H54 (cell line): ENCODE data around the gene PDE6B.
A peak's percentile ranks its signal among the peaks of the same experiment; 100 is the strongest.
"Not testable (repeated sequence)": the region's sequence is repeated elsewhere in the genome, so short reads cannot be mapped to it uniquely, and the experiment has no call there.

Source experiments
- DNase-seq: peaks from one replicate; pipeline ENCODE4 v3.0.0; 2011; ENCODE audit warnings: low spot score, mixed read lengths; ENCODE audit not compliant: insufficient read length
- FAIRE-seq: peaks from 3 replicates; lab custom pipeline; 2011; peaks lifted over from hg19 to GRCh38; lab: Jason Lieb, UNC
- POLR2A ChIP-seq: IDR thresholded peaks from 2 replicates; pipeline ENCODE4 v1.6.1; 2011; ENCODE audit warnings: low read depth, mild to moderate bottlenecking, low read length

Gene PDE6B

GRCh38 chr4:685679-686412 is 60.5 kb downstream of the PDE6B start:
- no peak for TF ChIP-seq POLR2A
- DNase-seq: no peak
- no peak for FAIRE-seq

GRCh38 chr4:686413-687040 is 61.2 kb downstream of the PDE6B start:
- no peak for TF ChIP-seq POLR2A
- FAIRE-seq: no peak
- no peak for DNase-seq

- DNase-seq: peak; percentile 99
- FAIRE-seq: no peak
- TF ChIP-seq POLR2A: peak; percentile 66
Measured at GRCh38 chr4:687048-687970, 61.9 kb downstream of the PDE6B start.

GRCh38 chr4:687971-688853 is 62.8 kb downstream of the PDE6B start:
- FAIRE-seq: no peak
- 0 out of 2 replicates have a peak, but pooled peaks have one; percentile 6 for TF ChIP-seq POLR2A

GRCh38 chr4:688854-689681 is 63.7 kb downstream of the PDE6B start, which contains the start of gene SLC49A3:
SLC49A3 (minus strand) TSS chr4:689151; CDS start chr4:689127, 24 bp downstream.
- DNase-seq (no peak), FAIRE-seq (no peak)
- no peak for TF ChIP-seq POLR2A

More at GRCh38 chr4:687971-688853, 62.8 kb downstream of the PDE6B start:
- no peak for DNase-seq

GRCh38 chr4:689723-690122 is 64.3 kb downstream of the PDE6B start:
- TF ChIP-seq POLR2A: no peak
- DNase-seq (no peak), FAIRE-seq (no peak)

- no peak for DNase-seq
- no peak for TF ChIP-seq POLR2A
- FAIRE-seq: no peak
Measured at GRCh38 chr4:692771-693554, 67.6 kb downstream of the PDE6B start.

- not testable (repeated sequence) for DNase-seq, FAIRE-seq
Measured at GRCh38 chr4:694341-694940, 69.1 kb downstream of the PDE6B start.

GRCh38 chr4:699816-700580 is 74.6 kb downstream of the PDE6B start:
- FAIRE-seq (no peak), DNase-seq (no peak)
- TF ChIP-seq POLR2A: no peak

GRCh38 chr4:700587-701264 is 75.4 kb downstream of the PDE6B start:
- DNase-seq (no peak), FAIRE-seq (no peak)
- no peak for TF ChIP-seq POLR2A
